K562 (cell line): ENCODE data around the gene ZNF169. TPM values are rescaled to one million over a fixed set of nuclear protein-coding genes. Genes with fewer than 3 reads are reported as not detected.

Experiments used
- ASH1L ChIP-seq: fragments of 450-650 bp; IDR thresholded peaks from 2 replicates; pipeline ENCODE4 v1.6.1; 2018; ENCODE audit warnings: borderline replicate concordance, mild to moderate bottlenecking, low read depth; ENCODE audit not compliant: partially characterized antibody
- CLOCK ChIP-seq: fragments of 250-450 bp; sonication (Bioruptor Pico); IDR thresholded peaks from 2 replicates; pipeline ENCODE4 v1.4.0; 2020; ENCODE audit warnings: mild to moderate bottlenecking, moderate library complexity, borderline replicate concordance
- CTBP1 ChIP-seq: fragments of 450-650 bp; IDR thresholded peaks from 2 replicates; pipeline ENCODE4 v1.6.1; 2016; ENCODE audit warnings: borderline replicate concordance
- E2F6 ChIP-seq, 2 experiments: IDR thresholded peaks; 2 replicates each; pipeline ENCODE4 v1.6.1; 2011; ENCODE audit warnings: borderline replicate concordance in 1 of 2, control low read depth in 1 of 2, low read depth in 1 of 2, low read length in 1 of 2, mild to moderate bottlenecking in 1 of 2, mixed read lengths in 1 of 2, moderate library complexity in 1 of 2; ENCODE audit not compliant: insufficient read depth in 1 of 2, insufficient read length in 1 of 2, poor library complexity in 1 of 2, severe bottlenecking in 1 of 2; ENCODE audit errors: extremely low read depth in 1 of 2
- GABPB1 ChIP-seq: sonication (generic); formaldehyde crosslinking; IDR thresholded peaks from 2 replicates; pipeline ENCODE4 v1.8.0; 2022; ENCODE audit warnings: mild to moderate bottlenecking, missing genetic modification reagents
- MTA3 ChIP-seq: fragments of 450-650 bp; formaldehyde crosslinking; IDR thresholded peaks from 2 replicates; pipeline ENCODE4 v1.6.1; 2017; ENCODE audit warnings: mild to moderate bottlenecking, borderline replicate concordance
- POLR2A ChIP-seq: fragments of 450-650 bp; conservative IDR thresholded peaks from 2 replicates; pipeline ENCODE4 v1.6.1; 2016
- POLR2AphosphoS5 ChIP-seq: IDR thresholded peaks from 2 replicates; pipeline ENCODE4 v1.6.1; 2011; ENCODE audit warnings: mild to moderate bottlenecking, low read depth, low read length, moderate library complexity; ENCODE audit not compliant: control insufficient read depth, insufficient read depth
- SMAD4 ChIP-seq: fragments of 250-450 bp; sonication (Bioruptor Pico); conservative IDR thresholded peaks from 2 replicates; pipeline ENCODE4 v1.8.0; 2021; ENCODE audit warnings: inconsistent platforms, mild to moderate bottlenecking, moderate library complexity
- ZBTB17 ChIP-seq: fragments of 450-650 bp; formaldehyde crosslinking; IDR thresholded peaks from 2 replicates; pipeline ENCODE4 v1.4.0; 2020; ENCODE audit warnings: mild to moderate bottlenecking
- ZBTB7A ChIP-seq: IDR thresholded peaks from 2 replicates; pipeline ENCODE4 v1.6.1; 2011; ENCODE audit warnings: low read depth, mild to moderate bottlenecking, low read length, moderate library complexity, borderline replicate concordance; ENCODE audit not compliant: control insufficient read depth
- polyA plus RNA-seq, 8 experiments: library from polyadenylated mRNA; depleted of rRNA in 4 of 8; stranded (reverse) in 5 of 8; unstranded in 3 of 8; fragments of >200 nt; fragmentation: Nextera tagmentation in 2 of 8; fragmentation: Illumina TruSeq in 1 of 8; extraction: Ambion mirVana in 2 of 8; extraction: Trizol in 1 of 8; gene quantifications; 2 replicates each; pipeline versions ENCODE4 v1.2.1 to v1.2.3, GENCODE V29; 2011 to 2014; ENCODE audit warnings: inconsistent platforms in 1 of 8, missing spikeins in 1 of 8
- total RNA-seq, 7 experiments: library from RNA; depleted of rRNA in 6 of 7; stranded (reverse); fragments of >200 nt in 6 of 7; fragmentation: Illumina TruSeq in 2 of 7; extraction: Trizol in 2 of 7; gene quantifications; 2 replicates each; pipeline versions ENCODE4 v1.2.1 to v1.2.3, GENCODE V29; 2011 to 2021; ENCODE audit warnings: low replicate concordance in 1 of 7
- TF ChIP-seq, protein P1 (sequence below): fragments of 450-650 bp; IDR thresholded peaks from one replicate; pipeline ENCODE4 v1.6.1; 2018; ENCODE audit warnings: mild to moderate bottlenecking, moderate library complexity; ENCODE audit not compliant: partially characterized antibody
- TF ChIP-seq, protein P2 (sequence below): fragments of 200-800 bp; sonication (Bioruptor generic); IDR thresholded peaks from 2 replicates; pipeline ENCODE4 v1.6.1; 2016; ENCODE audit warnings: missing genetic modification characterization, missing compliant biosample characterization

The ZNF169 gene
- total and polyA plus RNA-seq, 9 of the 15 experiments (the other 6 are each of a cell fraction or from before 2014, with no cell fraction given) = 2.0 to 16.2 (median 5.6) TPM

DNA sequence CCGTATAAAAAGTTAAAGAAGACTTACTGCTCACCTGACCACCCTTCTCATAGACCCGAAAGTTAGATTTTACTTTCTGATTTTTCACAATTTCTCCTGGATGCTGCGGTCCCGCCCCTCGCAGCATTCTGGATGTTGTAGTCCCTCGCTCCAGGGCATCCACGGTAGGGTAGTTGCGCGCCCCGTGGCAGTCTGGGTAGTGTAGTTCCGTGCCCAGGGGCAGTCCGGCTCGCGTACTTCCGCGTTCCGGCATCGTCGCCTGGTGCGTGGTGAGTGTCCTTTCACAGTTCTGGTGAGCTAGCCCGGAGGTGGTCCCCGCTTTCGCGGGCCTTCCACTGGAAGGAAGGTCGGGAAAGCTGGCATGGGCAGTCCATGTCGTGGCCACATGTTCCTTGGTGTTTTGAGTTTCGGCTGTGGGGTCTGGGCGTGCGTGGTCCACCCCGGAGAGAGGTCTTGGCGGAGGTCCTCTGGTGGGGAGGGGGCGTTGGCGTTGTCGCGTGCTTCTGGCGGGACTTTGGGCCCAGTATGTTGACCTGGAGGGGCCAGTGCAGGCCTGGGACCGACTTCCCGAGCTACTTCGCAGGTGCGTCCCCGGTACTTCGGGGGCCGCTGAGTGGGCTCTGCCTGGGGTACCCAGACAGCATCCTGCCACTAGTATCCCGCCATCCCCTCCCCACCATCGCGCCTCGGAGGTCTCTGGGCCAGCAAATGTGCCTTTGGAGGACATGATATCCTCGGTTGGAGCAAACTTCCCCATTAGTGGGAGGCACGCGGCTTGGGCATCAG, at the start of gene ZNF169 (continued):
- TF ChIP-seq, protein P1, sequence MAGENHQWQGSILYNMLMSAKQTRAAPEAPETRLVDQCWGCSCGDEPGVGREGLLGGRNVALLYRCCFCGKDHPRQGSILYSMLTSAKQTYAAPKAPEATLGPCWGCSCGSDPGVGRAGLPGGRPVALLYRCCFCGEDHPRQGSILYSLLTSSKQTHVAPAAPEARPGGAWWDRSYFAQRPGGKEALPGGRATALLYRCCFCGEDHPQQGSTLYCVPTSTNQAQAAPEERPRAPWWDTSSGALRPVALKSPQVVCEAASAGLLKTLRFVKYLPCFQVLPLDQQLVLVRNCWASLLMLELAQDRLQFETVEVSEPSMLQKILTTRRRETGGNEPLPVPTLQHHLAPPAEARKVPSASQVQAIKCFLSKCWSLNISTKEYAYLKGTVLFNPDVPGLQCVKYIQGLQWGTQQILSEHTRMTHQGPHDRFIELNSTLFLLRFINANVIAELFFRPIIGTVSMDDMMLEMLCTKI = no peak
- TF ChIP-seq E2F6 (IDR thresholded peaks at IDR 0.05; ENCODE audit: borderline replicate concordance in 1 of 2, extremely low read depth in 1 of 2, insufficient read depth in 1 of 2, insufficient read length in 1 of 2, low read depth in 1 of 2, low read length in 1 of 2, poor library complexity in 1 of 2, severe bottlenecking in 1 of 2) = peak in 1 of 2 experiments; percentile 45
- peak; percentile 65 for TF ChIP-seq ASH1L
- peak; percentile 86; the same call in 1 of the 2 replicates for TF ChIP-seq MTA3
- peak; percentile 86 for TF ChIP-seq GABPB1 (CRISPR knock-in tag)
- no peak for TF ChIP-seq CLOCK (CRISPR knock-in tag)
- TF ChIP-seq, protein P2, sequence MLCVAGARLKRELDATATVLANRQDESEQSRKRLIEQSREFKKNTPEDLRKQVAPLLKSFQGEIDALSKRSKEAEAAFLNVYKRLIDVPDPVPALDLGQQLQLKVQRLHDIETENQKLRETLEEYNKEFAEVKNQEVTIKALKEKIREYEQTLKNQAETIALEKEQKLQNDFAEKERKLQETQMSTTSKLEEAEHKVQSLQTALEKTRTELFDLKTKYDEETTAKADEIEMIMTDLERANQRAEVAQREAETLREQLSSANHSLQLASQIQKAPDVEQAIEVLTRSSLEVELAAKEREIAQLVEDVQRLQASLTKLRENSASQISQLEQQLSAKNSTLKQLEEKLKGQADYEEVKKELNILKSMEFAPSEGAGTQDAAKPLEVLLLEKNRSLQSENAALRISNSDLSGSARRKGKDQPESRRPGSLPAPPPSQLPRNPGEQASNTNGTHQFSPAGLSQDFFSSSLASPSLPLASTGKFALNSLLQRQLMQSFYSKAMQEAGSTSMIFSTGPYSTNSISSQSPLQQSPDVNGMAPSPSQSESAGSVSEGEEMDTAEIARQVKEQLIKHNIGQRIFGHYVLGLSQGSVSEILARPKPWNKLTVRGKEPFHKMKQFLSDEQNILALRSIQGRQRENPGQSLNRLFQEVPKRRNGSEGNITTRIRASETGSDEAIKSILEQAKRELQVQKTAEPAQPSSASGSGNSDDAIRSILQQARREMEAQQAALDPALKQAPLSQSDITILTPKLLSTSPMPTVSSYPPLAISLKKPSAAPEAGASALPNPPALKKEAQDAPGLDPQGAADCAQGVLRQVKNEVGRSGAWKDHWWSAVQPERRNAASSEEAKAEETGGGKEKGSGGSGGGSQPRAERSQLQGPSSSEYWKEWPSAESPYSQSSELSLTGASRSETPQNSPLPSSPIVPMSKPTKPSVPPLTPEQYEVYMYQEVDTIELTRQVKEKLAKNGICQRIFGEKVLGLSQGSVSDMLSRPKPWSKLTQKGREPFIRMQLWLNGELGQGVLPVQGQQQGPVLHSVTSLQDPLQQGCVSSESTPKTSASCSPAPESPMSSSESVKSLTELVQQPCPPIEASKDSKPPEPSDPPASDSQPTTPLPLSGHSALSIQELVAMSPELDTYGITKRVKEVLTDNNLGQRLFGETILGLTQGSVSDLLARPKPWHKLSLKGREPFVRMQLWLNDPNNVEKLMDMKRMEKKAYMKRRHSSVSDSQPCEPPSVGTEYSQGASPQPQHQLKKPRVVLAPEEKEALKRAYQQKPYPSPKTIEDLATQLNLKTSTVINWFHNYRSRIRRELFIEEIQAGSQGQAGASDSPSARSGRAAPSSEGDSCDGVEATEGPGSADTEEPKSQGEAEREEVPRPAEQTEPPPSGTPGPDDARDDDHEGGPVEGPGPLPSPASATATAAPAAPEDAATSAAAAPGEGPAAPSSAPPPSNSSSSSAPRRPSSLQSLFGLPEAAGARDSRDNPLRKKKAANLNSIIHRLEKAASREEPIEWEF (CRISPR knock-in tag) = no peak
- peak; percentile 84 for TF ChIP-seq POLR2A
- peak; percentile 87; the same call in 1 of the 2 replicates for TF ChIP-seq CTBP1
- peak; percentile 75; the same call in 1 of the 2 replicates for TF ChIP-seq ZBTB7A
- TF ChIP-seq POLR2AphosphoS5 = peak; percentile 67
- TF ChIP-seq ZBTB17 = peak; percentile 29; the same call in 1 of the 2 replicates
- TF ChIP-seq SMAD4 (CRISPR knock-in tag) = no peak
